Activated CD4-positive, alpha-beta memory T cell treated with anti-CD3 and anti-CD28 coated beads for 36 hours (primary cell): ENCODE measurements around the gene LDAF1. TPM values are rescaled to one million over a fixed set of nuclear protein-coding genes. Genes with fewer than 3 reads are reported as not detected.
"Not testable (repeated sequence)": the region's sequence is repeated elsewhere in the genome, so short reads cannot be mapped to it uniquely, and the experiment has no call there.

ENCODE experiments used
- CTCF ChIA-PET: fragments of 350-600 bp; sonication (Branson Sonifier 250); formaldehyde crosslinking; loops from one replicate; lab custom pipeline; 2021; ENCODE audit warnings: antibody characterized with exemption, inconsistent platforms; lab: Charles Lee
- POLR2A ChIA-PET: fragments of 350-600 bp; sonication (Branson Sonifier 250); formaldehyde crosslinking; loops from one replicate; lab custom pipeline; 2021; ENCODE audit warnings: antibody characterized with exemption; lab: Charles Lee
- DNase-seq: peaks from one replicate; pipeline ENCODE4 v3.0.0-alpha.2; 2020
- H3K27ac Mint-ChIP-seq: one replicate; pipeline ENCODE4 v1.8.0; 2021; ENCODE audit warnings: mixed read lengths
- H3K27me3 Mint-ChIP-seq: one replicate; pipeline ENCODE4 v1.8.0; 2021; ENCODE audit warnings: mixed read lengths
- H3K36me3 Mint-ChIP-seq: one replicate; pipeline ENCODE4 v1.8.0; 2021; ENCODE audit warnings: mixed read lengths
- H3K4me1 Mint-ChIP-seq: one replicate; pipeline ENCODE4 v1.8.0; 2021; ENCODE audit warnings: low read depth, mixed read lengths
- H3K4me3 Mint-ChIP-seq: one replicate; pipeline ENCODE4 v1.8.0; 2021; ENCODE audit warnings: mild to moderate bottlenecking, mixed read lengths
- H3K9me3 Mint-ChIP-seq: one replicate; pipeline ENCODE4 v1.8.0; 2021; ENCODE audit warnings: mixed read lengths
- intact Hi-C: fragments of 100-400 bp; cut with micrococcal nuclease; formaldehyde crosslinking; loops from one replicate; pipeline ENCODE4 v1.15.1; 2023
- total RNA-seq, 2 experiments: library from RNA; stranded (reverse); gene quantifications; one replicate each; pipeline ENCODE4 v1.2.3, GENCODE V29; 2021

LDAF1 gene
- total RNA-seq, 2 experiments from 2014 or later = 13.9 to 15.1 TPM

DNA sequence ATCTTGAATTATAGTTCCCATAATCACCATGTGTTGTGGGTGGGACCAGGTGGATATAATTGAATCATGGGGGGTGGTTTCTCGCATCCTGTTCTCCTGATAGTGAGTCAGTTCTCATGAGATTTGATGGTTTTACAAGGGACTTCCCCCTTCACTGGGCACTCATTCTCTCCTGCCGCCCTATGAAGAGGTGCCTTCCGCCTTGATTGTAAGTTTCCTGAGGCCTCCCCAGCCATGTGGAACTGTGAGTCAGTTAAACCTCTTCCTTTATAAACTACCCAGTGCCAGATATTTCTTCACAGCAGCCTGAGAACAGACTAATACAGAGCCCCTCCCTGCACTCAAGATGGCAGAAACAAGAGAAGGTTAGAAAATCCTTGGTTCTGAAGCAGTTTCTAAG lies 26.4 kb downstream of the LDAF1 start:
- no peak overlapping the region for H3K4me3 Mint-ChIP-seq
- intact Hi-C loops = no loop called here
- peaks cover 2% of the 10 kb centered on the region for H3K27me3 Mint-ChIP-seq
- peak; percentile 48 for DNase-seq
- peaks cover 26% of the 10 kb centered on the region for H3K36me3 Mint-ChIP-seq
- ChIA-PET CTCF (no interaction called here), POLR2A (no interaction called here)
- no peak overlapping the region for H3K27ac Mint-ChIP-seq
- peaks cover 17% of the 10 kb centered on the region for H3K9me3 Mint-ChIP-seq
- H3K4me1 Mint-ChIP-seq = peaks cover 22% of the 10 kb centered on the region

DNA sequence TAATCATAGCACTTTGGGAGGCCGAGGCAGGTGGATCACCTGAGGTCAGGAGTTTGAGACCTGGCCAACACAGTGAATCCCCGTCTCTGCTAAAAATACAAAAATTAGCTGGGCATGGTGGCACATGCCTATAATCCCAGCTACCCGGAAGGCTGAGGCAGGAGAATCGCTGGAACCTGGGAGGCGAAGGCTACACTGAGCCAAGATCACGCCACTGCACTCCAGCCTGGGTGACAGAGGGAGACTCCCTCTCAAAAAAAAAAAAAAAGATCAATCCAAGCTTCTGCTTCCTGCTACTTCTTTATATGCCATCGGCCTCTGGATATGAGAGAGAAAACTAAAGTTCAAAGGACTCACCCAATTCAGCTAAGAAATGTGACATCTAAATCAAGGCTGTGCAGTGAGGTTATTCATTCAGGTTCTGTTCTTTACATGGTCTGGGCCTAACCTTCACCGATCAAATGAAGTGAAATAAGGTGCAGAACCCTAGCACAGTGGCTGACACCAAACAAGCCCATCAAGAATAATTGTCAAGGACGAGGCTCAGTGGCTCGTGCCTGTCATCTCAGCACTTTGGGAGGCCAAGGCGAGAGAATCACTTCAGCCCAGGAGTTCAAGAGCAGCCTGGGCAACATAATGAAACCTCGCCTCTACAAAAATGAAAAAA lies 27.3 kb downstream of the LDAF1 start:
- peaks cover 2% of the 10 kb centered on the region for H3K27me3 Mint-ChIP-seq
- intact Hi-C loops = no loop called here
- H3K4me1 Mint-ChIP-seq = peaks cover 22% of the 10 kb centered on the region
- peaks cover 22% of the 10 kb centered on the region for H3K36me3 Mint-ChIP-seq
- ChIA-PET CTCF (interaction anchor here (0.6 to 1.1 kb wide), 3 partner anchors 115 to 391 kb away, joined by 3 to 6 read pairs (median 3); no protein-coding TSS in a partner anchor), POLR2A (interaction anchor here (0.6 to 0.7 kb wide), 2 partner anchors 28 to 1156 kb away, joined by 3 to 4 read pairs; no protein-coding TSS in a partner anchor)
- no peak overlapping the region for H3K4me3 Mint-ChIP-seq
- peaks cover 20% of the 10 kb centered on the region for H3K9me3 Mint-ChIP-seq
- H3K27ac Mint-ChIP-seq = no peak overlapping the region
- no peak for DNase-seq

DNA sequence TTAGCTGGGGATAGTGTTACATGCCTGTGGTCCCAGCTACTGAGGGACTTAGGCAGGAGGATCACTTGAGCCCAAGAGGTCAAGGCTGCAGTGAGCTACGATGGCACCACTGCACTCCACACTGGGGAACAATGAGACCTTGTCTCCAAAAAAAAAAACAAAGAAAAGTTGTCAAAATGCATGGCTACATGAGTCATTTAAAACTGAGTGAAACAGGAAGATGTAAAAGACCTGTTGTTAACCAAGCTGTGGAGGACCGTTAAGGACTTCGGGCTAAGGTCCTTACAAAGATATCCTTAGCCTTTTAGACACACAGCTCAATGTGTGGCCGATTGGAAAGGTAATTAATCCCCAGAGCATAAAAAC lies 27.8 kb downstream of the LDAF1 start:
- CTCF ChIA-PET = interaction anchor here (0.6 to 1.1 kb wide), 2 partner anchors 114 to 391 kb away, joined by 3 to 6 read pairs; no protein-coding TSS in a partner anchor
- Mint-ChIP-seq H3K4me1 (peaks cover 22% of the 10 kb centered on the region), H3K4me3 (no peak overlapping the region), H3K27me3 (peaks cover 2% of the 10 kb centered on the region), H3K36me3 (peaks cover 17% of the 10 kb centered on the region), H3K9me3 (peaks cover 20% of the 10 kb centered on the region), H3K27ac (no peak overlapping the region)
- intact Hi-C loops = no loop called here
- POLR2A ChIA-PET = interaction anchor here (0.6 to 0.7 kb wide), 2 partner anchors 28 to 1156 kb away, joined by 3 to 4 read pairs; no protein-coding TSS in a partner anchor
- DNase-seq = no peak

DNA sequence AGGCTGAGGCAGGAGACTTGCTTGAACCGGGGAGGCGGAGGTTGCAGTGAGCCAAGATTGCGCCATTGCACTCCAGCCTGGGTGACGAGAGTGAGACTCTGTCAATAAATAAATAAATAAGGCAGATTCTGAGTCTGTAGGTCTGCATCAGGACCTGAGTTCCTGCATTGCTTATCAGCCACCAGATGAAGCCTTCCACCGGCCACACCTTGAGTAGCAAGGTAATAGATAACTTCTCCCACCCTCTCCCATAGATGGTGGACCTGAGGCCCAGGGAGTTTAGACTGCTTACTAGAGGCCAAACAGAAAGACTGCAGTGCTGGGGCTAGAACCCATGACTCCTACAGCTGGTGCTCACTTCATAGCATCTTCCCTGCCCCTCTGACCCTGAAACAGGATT lies 30.8 kb downstream of the LDAF1 start:
- H3K9me3 Mint-ChIP-seq = peaks cover 17% of the 10 kb centered on the region

DNA sequence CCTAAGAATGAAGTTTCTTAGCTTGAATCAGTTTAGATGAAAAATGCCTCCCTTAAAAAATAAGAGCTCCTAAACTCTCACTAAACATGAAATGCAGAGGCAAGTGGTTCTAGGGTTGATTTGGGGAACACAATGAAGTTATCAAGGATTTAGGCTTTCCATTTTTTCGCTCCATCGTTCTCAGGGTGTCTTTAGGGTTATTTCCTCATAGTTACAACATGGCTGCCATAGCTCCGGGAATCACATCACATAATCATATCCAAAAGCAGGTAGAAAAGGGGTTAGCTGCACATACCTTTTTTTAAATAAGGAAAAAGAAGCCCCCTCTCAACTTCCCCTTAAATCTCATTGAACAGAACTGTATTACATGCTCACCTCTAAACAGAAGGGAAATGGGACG lies 31.5 kb downstream of the LDAF1 start:
- ChIA-PET POLR2A (no interaction called here), CTCF (interaction anchor here (0.7 to 3.1 kb wide), 7 partner anchors 21 to 1180 kb away, joined by 3 to 27 read pairs (median 3); partner anchors contain the start of gene CRYM)
- DNase-seq = no peak
- H3K27me3 Mint-ChIP-seq = peaks cover 10% of the 10 kb centered on the region
- H3K36me3 Mint-ChIP-seq = no peaks in the 10 kb centered on the region
- intact Hi-C loops = no loop called here
- H3K9me3 Mint-ChIP-seq = peaks cover 10% of the 10 kb centered on the region
- no peak overlapping the region for H3K4me3 Mint-ChIP-seq
- no peak overlapping the region for H3K27ac Mint-ChIP-seq
- H3K4me1 Mint-ChIP-seq = peaks cover 23% of the 10 kb centered on the region

More for the DNA sequence above, 30.8 kb downstream of the LDAF1 start:
- CTCF ChIA-PET = interaction anchor here (0.8 to 3.1 kb wide), 12 partner anchors 9 to 1186 kb away, joined by 3 to 27 read pairs (median 5); partner anchors contain the start of gene CRYM
- no peak overlapping the region for H3K4me3 Mint-ChIP-seq
- H3K27ac Mint-ChIP-seq = no peak overlapping the region
- no peak for DNase-seq
- POLR2A ChIA-PET = no interaction called here
- H3K36me3 Mint-ChIP-seq = peaks cover 4% of the 10 kb centered on the region
- H3K27me3 Mint-ChIP-seq = peaks cover 3% of the 10 kb centered on the region
- intact Hi-C loops = no loop called here
- peaks cover 23% of the 10 kb centered on the region for H3K4me1 Mint-ChIP-seq

DNA sequence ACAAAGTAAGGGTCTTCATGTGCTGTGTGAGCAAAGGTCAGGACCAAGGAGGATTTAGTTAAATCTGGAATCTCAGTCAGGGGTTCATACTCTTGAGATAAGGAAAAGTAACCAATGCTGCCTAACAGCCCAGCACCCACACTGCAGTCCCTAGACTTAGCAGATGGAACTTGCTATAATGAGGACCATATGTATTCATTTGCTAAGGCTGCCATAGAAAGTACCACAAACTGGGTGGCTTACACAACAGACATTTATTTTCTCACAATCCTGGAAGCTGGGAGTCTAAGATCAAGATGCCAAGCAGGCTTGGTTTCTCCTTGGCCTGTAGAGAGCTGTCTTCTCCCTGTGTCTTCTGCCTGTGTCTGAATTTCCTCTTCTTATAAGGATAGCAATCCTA lies 32.1 kb downstream of the LDAF1 start:
- H3K36me3 Mint-ChIP-seq = no peaks in the 10 kb centered on the region
- ChIA-PET CTCF (interaction anchor here (2.5 to 3.1 kb wide), 2 partner anchors 22 to 111 kb away, joined by 9 to 27 read pairs; no protein-coding TSS in a partner anchor), POLR2A (no interaction called here)
- H3K4me1 Mint-ChIP-seq = peaks cover 22% of the 10 kb centered on the region
- no peak overlapping the region for H3K4me3 Mint-ChIP-seq
- H3K27ac Mint-ChIP-seq = no peak overlapping the region
- DNase-seq = no peak
- intact Hi-C loops = no loop called here
- peaks cover 11% of the 10 kb centered on the region for H3K27me3 Mint-ChIP-seq
- peaks cover 5% of the 10 kb centered on the region for H3K9me3 Mint-ChIP-seq

DNA sequence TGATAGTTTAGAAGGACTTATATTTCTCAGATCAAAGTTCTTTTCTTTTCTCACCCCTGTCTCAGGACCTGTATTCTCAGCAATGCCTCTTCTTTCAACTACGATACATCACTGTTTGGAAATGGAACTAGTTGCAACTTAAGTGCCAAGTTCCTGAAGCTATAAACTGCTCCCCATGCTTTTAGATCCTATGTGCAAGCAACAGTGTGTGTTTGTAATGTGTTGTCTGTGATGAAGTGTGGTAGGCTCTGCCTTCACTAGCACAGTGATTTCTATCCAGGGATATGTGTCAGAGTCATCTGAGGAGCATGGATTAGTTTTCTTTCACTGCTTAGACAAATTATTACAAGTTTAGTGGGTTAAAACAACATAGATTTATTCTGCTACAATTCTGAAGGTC lies 34.5 kb downstream of the LDAF1 start:
- intact Hi-C loops = no loop called here
- ChIA-PET CTCF (no interaction called here), POLR2A (no interaction called here)
- no peak overlapping the region for H3K27ac Mint-ChIP-seq
- peaks cover 2% of the 10 kb centered on the region for H3K9me3 Mint-ChIP-seq
- no peaks in the 10 kb centered on the region for H3K36me3 Mint-ChIP-seq
- no peak overlapping the region for H3K4me3 Mint-ChIP-seq
- no peak for DNase-seq
- H3K27me3 Mint-ChIP-seq = peaks cover 11% of the 10 kb centered on the region
- H3K4me1 Mint-ChIP-seq = peaks cover 20% of the 10 kb centered on the region

DNA sequence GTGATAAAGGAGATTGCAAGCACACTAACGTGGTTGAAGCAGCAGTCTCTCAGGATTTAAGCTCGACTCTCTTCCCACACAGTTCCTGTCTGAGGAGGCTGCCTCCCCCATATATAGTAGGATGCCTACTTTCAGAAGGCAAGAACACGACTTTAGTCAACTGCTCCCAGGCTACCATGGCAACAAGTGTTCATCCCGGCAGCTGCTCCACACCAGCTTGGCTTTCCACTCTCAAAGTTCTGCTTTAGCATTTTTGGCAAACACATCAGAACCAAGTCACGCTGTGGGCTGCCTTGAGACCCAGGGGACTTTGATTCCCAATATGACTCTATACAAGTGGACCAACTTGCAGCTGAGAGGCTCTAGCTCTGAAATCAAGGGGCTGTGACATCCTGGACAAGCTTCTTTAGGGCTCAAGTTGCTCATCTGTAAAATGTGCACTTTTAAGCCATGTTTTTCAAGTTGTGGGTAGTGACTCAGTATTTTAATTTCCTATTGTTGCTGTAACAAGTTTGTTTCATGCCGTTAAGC lies 36.4 kb downstream of the LDAF1 start:
- DNase-seq = peak; percentile 12
- Mint-ChIP-seq H3K27me3 (peaks cover 13% of the 10 kb centered on the region), H3K4me1 (peaks cover 12% of the 10 kb centered on the region), H3K36me3 (no peaks in the 10 kb centered on the region), H3K9me3 (peaks cover 2% of the 10 kb centered on the region), H3K27ac (no peak overlapping the region), H3K4me3 (no peak overlapping the region)
- intact Hi-C loops = no loop called here
- ChIA-PET POLR2A (no interaction called here), CTCF (interaction anchor here (0.9 kb wide), 1 partner anchor 106 kb away, joined by 3 read pairs; no protein-coding TSS in a partner anchor)

DNA sequence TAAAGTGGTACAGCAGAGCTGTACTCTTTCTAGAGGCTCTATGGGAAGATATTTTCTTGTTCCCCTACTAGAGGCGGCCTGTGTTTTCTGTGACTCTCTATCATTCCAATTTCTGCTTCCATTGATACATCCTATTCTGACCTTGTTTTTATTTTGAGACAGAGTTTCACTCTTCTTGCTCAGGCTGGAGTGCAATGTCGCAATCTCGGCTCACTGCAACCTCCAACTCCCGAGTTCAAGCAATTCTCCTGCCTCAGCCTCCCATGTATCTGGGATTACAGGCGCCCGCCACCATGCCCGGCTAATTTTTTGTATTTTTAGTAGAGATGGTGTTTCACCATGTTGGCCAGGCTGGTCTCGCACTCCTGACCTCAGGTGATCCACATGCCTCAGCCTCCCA lies 36.9 kb downstream of the LDAF1 start:
- Mint-ChIP-seq H3K4me1 (peaks cover 12% of the 10 kb centered on the region), H3K27me3 (peaks cover 14% of the 10 kb centered on the region)
- POLR2A ChIA-PET, H3K27ac Mint-ChIP-seq, H3K36me3 Mint-ChIP-seq, DNase-seq, H3K4me3 Mint-ChIP-seq, intact Hi-C loops, H3K9me3 Mint-ChIP-seq: not testable (repeated sequence)
- CTCF ChIA-PET = interaction anchor here (0.9 kb wide), 1 partner anchor 105 kb away, joined by 3 read pairs; no protein-coding TSS in a partner anchor

DNA sequence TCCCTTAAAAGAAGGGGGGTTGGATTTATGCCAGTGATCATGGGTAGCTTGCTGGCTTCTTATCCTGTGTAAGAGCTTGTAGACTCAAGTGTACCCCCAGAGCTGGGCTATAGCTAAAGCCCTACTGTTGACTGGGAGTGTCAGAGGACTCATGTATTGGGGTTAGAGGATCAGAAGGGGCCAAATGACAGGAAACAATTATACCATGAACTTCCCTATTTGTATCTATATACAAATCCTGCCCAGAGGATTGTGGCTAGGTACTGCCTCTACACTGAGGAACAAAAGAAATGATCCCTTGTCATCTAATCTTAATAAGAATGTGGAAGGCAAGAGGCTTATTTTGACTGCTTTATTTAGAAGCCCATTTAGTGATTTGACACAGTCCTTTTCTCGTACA lies 38.6 kb downstream of the LDAF1 start:
- Mint-ChIP-seq H3K9me3 (no peaks in the 10 kb centered on the region), H3K27ac (no peak overlapping the region), H3K4me1 (peaks cover 12% of the 10 kb centered on the region), H3K36me3 (no peaks in the 10 kb centered on the region), H3K4me3 (no peak overlapping the region), H3K27me3 (peaks cover 18% of the 10 kb centered on the region)
- CTCF ChIA-PET = no interaction called here
- DNase-seq = no peak
- intact Hi-C loops = no loop called here
- POLR2A ChIA-PET = no interaction called here

DNA sequence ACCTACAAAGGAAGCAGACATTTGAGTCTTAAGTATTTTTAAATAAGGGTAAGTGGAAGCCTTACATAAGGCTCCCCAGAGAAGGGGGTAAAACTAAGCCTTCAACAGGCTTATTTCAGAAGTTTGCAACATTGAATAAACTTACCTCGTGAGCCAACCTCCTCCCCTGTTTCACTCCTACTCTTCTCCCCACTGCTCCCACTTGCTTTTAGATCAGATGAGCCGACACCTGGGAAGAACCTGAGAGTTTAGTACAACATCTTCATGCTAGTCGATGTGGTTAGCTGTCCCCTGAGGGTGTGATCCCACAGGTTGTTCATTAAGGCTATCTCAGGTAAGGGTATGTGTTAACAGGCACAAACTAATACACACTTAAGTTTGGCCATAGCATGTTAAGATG lies 39.1 kb downstream of the LDAF1 start:
- H3K27me3 Mint-ChIP-seq = peaks cover 18% of the 10 kb centered on the region
- ChIA-PET POLR2A (no interaction called here), CTCF (interaction anchor here (1.9 kb wide), 1 partner anchor 9 kb away, joined by 5 read pairs; no protein-coding TSS in a partner anchor)
- no peaks in the 10 kb centered on the region for H3K36me3 Mint-ChIP-seq
- intact Hi-C loops = no loop called here
- DNase-seq = no peak
- H3K27ac Mint-ChIP-seq = no peak overlapping the region
- H3K4me1 Mint-ChIP-seq = peaks cover 12% of the 10 kb centered on the region
- no peaks in the 10 kb centered on the region for H3K9me3 Mint-ChIP-seq
- H3K4me3 Mint-ChIP-seq = no peak overlapping the region

DNA sequence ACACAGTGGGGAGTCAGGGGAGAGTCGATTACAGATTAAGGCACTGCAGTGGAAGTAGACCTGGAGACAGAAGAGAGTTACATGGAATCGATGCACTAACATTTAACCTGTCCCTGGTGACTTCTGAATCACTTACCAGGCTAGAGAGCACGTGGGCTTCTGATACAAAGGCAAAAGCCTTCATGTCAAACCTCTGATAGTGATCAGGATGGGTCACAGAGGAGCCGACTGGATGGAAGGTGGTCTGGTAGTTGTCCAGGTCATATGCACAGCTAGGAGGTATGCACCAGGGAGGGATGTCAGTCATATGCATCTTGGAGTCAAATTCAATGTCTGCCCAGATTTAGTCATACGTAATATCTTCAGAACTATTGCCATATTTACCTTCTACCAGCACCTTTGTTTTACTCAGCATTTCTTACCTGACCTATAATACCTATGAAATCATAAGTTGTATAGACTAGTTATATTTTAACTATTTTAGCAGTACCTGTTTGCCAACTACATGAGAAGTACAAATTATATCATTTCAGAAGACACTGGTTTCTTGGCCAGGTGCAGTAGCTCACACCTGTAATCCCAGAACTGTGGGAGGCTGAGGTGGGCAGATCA lies 41.2 kb downstream of the LDAF1 start:
- Mint-ChIP-seq H3K27ac (no peak overlapping the region), H3K27me3 (peaks cover 13% of the 10 kb centered on the region), H3K4me3 (no peak overlapping the region), H3K4me1 (peaks cover 7% of the 10 kb centered on the region), H3K9me3 (no peaks in the 10 kb centered on the region), H3K36me3 (no peaks in the 10 kb centered on the region)
- ChIA-PET CTCF (interaction anchor here (1.9 kb wide), 1 partner anchor 11 kb away, joined by 5 read pairs; no protein-coding TSS in a partner anchor), POLR2A (no interaction called here)
- no peak for DNase-seq
- intact Hi-C loops = no loop called here
